Ovary (tissue), 9 donors: ENCODE measurements around the gene PSMD11. TPM values are rescaled to one million over a fixed set of nuclear protein-coding genes. Genes with fewer than 3 reads are reported as not detected.

Experiments
- DNase-seq, 5 donors: peaks; one replicate each; pipeline ENCODE4 v3.0.0-alpha.2; 2019 to 2020
- H3K27ac ChIP-seq, 2 donors: fragments of 200-600 bp; one replicate each; pipeline versions ENCODE4 v1.5.1 to v1.8.0; 2019 to 2022
- H3K27me3 ChIP-seq: fragments of 200-600 bp; one replicate; pipeline ENCODE4 v1.8.0; 2022
- H3K36me3 ChIP-seq: fragments of 200-600 bp; sonication (generic); one replicate; pipeline ENCODE4 v1.5.1; 2019
- H3K4me1 ChIP-seq: one replicate; pipeline ENCODE4 v1.8.1; 2013; ENCODE audit warnings: mild to moderate bottlenecking, moderate library complexity; ENCODE audit not compliant: insufficient read depth
- H3K4me3 ChIP-seq: fragments of 200-600 bp; sonication (generic); one replicate; pipeline ENCODE4 v1.5.1; 2017
- H3K9me3 ChIP-seq, 2 donors: fragments of 200-600 bp in 1 of 2; sonication (generic) in 1 of 2; one replicate each; pipeline versions ENCODE4 v1.5.1 to v1.8.1; 2013 to 2019; ENCODE audit warnings: mild to moderate bottlenecking in 1 of 2, moderate library complexity in 1 of 2
- CTCF ChIP-seq, 3 donors: fragments of 450-650 bp in 2 of 3; fragments of 200-600 bp in 1 of 3; IDR thresholded peaks; one replicate each; pipeline versions ENCODE4 v1.5.1 to v1.8.0; 2016 to 2022; ENCODE audit warnings: antibody characterized with exemption in 3 of 3, mild to moderate bottlenecking in 1 of 3
- EP300 ChIP-seq: sonication (generic); formaldehyde crosslinking; IDR thresholded peaks from one replicate; pipeline ENCODE4 v1.6.1; 2017; ENCODE audit warnings: antibody characterized with exemption
- POLR2A ChIP-seq: fragments of 450-650 bp; IDR thresholded peaks from one replicate; pipeline ENCODE4 v1.6.1; 2017; ENCODE audit warnings: antibody characterized with exemption, mild to moderate bottlenecking, moderate library complexity
- WGBS, 3 donors: extraction: QIAGEN DNeasy Blood & Tissue Kit in 1 of 3; methylation state at CpG; one replicate each; pipeline versions ENCODE4 v1.1.5 to v1.1.7; 2013 to 2017; 5-methylcytosine and 5-hydroxymethylcytosine counted together
- intact Hi-C, 4 donors: fragments of 100-400 bp; cut with DNase I; formaldehyde crosslinking; loops; one replicate each; pipeline versions ENCODE4 v1.11.0 to v1.15.1; 2022 to 2023
- polyA plus RNA-seq, 2 donors: library from polyadenylated mRNA; stranded (reverse); fragments of 200-250 nt in 1 of 2; fragments of 350-450 nt in 1 of 2; fragmentation: Illumina TruSeq in 1 of 2; extraction: RNeasy Lipid Tissue Mini Kit (QIAGEN cat#74804) in 1 of 2; gene quantifications; one replicate each; pipeline ENCODE4 v1.2.3, GENCODE V29; 2013 to 2014
- total RNA-seq, 7 donors: library from RNA; depleted of rRNA in 2 of 7; stranded (reverse); fragments of >200 nt in 2 of 7; fragmentation: NEBNext Ultra II Directional in 3 of 7; extraction: Animal tissue kit (Norgen Biotek cat#: 25700) in 3 of 7; gene quantifications; one replicate each; pipeline versions ENCODE4 v1.1.0 to v1.2.4, GENCODE V29; 2016 to 2023
- donor health status: DM: no; HTN: no; CAD: no; lungs with moderate emphysema.
- donor health status: DM: no; HTN: no; CAD: no.
- donor health status: Bipolar disorder and iron deficiency.
- donor health status: DM: yes; HTN: yes; CAD: no.
- donor health status: DM: no; HTN: no; CAD: no.
- donor health status: DM: yes; HTN: yes; CAD: no.

The PSMD11 gene
- total and polyA plus RNA-seq, 9 donors = 20.1 to 83.0 (median 53.4) TPM

GRCh38 chr17:32477220-32477619 lies 32.9 kb downstream of the PSMD11 start:
- H3K27me3 ChIP-seq = no peaks in the 10 kb centered on the region
- no peak overlapping the region for H3K4me3 ChIP-seq
- no peaks in the 10 kb centered on the region for H3K4me1 ChIP-seq
- 88 to 92% (median 92%) methylated on average over 8 of the region's 8 CpGs for WGBS, 3 donors
- no peak for DNase-seq
- intact Hi-C loops = no loop called here
- H3K9me3 ChIP-seq = no peaks in the 10 kb centered on the region
- H3K36me3 ChIP-seq = no peaks in the 10 kb centered on the region
- TF ChIP-seq CTCF (IDR thresholded peaks at IDR 0.05) (no peak), EP300 (no peak)
- no peak overlapping the region for H3K27ac ChIP-seq

- Histone ChIP-seq H3K4me1 (peaks cover 3% of the 10 kb centered on the region), H3K9me3 (no peaks in the 10 kb centered on the region), H3K4me3 (no peak overlapping the region), H3K27ac (no peak overlapping the region), H3K36me3 (no peaks in the 10 kb centered on the region), H3K27me3 (no peaks in the 10 kb centered on the region)
- 78 to 88% (median 85%) methylated on average over 5 of the region's 5 CpGs for WGBS, 3 donors
- intact Hi-C loops = no loop called here
- TF ChIP-seq POLR2A (no peak), CTCF (IDR thresholded peaks at IDR 0.05) (no peak), EP300 (no peak)
- no peak for DNase-seq
These were observed 34.8 kb downstream of the PSMD11 start for GRCh38 chr17:32479074-32479617.

DNA sequence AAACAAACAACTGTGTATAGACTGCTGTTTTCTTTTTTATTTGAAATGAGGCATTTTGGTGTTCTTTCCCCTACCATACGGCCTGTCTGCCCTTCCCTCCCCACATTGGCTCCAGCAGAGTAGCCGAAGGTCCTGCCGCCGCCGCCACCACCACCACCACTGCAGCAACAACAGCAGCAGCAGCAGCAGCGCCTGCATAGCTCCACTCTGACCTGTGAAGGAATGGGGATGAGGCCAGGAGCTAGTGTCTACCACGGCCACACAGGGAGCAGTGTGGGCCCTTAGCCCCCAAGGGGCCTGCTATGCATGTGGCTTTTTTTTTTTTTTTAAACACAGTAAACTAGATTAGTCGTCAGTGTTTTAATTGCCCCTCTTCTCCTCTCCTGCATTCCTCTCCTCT lies 36.9 kb downstream of the PSMD11 start:
- no peaks in the 10 kb centered on the region for H3K9me3 ChIP-seq
- no peak for DNase-seq
- peaks cover 6% of the 10 kb centered on the region for H3K4me1 ChIP-seq
- H3K27ac ChIP-seq = no peak overlapping the region
- TF ChIP-seq POLR2A (no peak), EP300 (no peak), CTCF (IDR thresholded peaks at IDR 0.05) (no peak)
- no peak overlapping the region for H3K4me3 ChIP-seq
- intact Hi-C loops = loop anchor here (5.0 to 10.0 kb wide), 4 partner anchors 271 to 454 kb away; no protein-coding TSS in a partner anchor
- 79 to 81% (median 79%) methylated on average over 8 of the region's 8 CpGs for WGBS, 3 donors
- no peaks in the 10 kb centered on the region for H3K36me3 ChIP-seq
- H3K27me3 ChIP-seq = no peaks in the 10 kb centered on the region

DNA sequence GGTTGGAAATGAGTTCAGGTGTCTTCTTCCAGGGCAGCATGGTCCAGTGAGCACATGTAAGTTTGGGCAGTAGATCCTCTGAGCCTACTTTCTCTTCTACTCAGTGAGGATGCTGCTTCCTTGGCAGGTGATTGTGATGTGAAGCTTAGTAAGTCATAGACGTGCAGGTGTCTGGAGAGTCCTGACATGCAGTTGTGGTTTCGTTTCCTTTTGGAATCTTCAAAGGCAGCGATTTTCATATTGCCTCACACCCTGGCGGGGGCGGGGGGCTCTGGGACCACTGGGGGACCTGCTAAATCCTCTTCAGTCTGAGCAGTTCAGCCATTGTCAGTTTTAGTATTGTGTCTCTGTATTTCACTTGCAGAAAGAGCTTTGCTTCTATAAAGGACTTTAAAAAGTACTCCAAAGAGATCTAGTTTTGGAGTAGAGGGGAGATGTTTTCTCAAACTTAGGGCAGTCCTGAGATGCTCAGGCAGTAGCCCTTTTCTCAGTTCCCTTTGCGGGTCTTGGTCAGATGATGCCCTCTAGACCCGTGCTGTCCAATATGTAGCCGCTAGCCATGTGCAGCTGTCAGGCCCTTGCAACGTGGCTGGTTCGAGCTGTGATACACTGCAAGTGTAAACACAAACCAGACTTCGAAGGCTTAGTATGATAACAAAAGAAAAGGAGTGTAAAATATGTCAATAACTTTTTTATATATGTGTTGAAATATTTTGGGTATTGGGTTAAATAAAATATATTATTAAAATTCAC lies 38.4 kb downstream of the PSMD11 start:
- peak overlapping the region in 1 of 2 donors; percentile 95 for H3K27ac ChIP-seq
- intact Hi-C loops = loop anchor here (5.0 to 10.0 kb wide), 4 partner anchors 270 to 452 kb away; no protein-coding TSS in a partner anchor
- H3K4me1 ChIP-seq = peaks cover 9% of the 10 kb centered on the region
- DNase-seq = no peak
- H3K9me3 ChIP-seq = no peaks in the 10 kb centered on the region
- no peaks in the 10 kb centered on the region for H3K27me3 ChIP-seq
- WGBS, 3 donors = 34 to 48% (median 37%) methylated on average over 11 of the region's 11 CpGs
- H3K4me3 ChIP-seq = no peak overlapping the region
- TF ChIP-seq EP300 (no peak), POLR2A (no peak), CTCF (IDR thresholded peaks at IDR 0.05) (no peak)
- no peaks in the 10 kb centered on the region for H3K36me3 ChIP-seq
